Body of pancreas (tissue), 4 donors: ENCODE data around the gene SRRM5. TPM values are rescaled to one million over a fixed set of nuclear protein-coding genes. Genes with fewer than 3 reads are reported as not detected.

ENCODE experiments used
- ATAC-seq: fragments of 150-250 bp; one replicate; pipeline ENCODE4 v1.9.1; 2016
- DNase-seq, 4 donors: peaks; one replicate each; pipeline ENCODE4 v3.0.0-alpha.2; 2019
- H3K27ac ChIP-seq, 4 donors: fragments of 200-600 bp; sonication (generic); 1 replicate in 3 of 4; 2 replicates in 1 of 4; pipeline versions ENCODE4 v1.5.1 to v1.6.1; 2016 to 2019; ENCODE audit warnings: mild to moderate bottlenecking in 1 of 4, mixed read lengths in 1 of 4, moderate library complexity in 1 of 4
- H3K27me3 ChIP-seq, 2 donors: fragments of 200-600 bp; sonication (generic); one replicate each; pipeline ENCODE4 v1.6.0; 2016; ENCODE audit warnings: mild to moderate bottlenecking in 1 of 2
- H3K36me3 ChIP-seq, 2 donors: fragments of 200-600 bp; sonication (generic); replicated peaks in 1 of 2; 2 replicates each; pipeline ENCODE4 v1.5.1; 2016; ENCODE audit warnings: low read depth in 2 of 2; ENCODE audit not compliant: insufficient read depth in 1 of 2
- H3K4me1 ChIP-seq: fragments of 200-600 bp; sonication (generic); one replicate; pipeline ENCODE4 v1.6.0; 2016
- H3K4me3 ChIP-seq, 2 donors: fragments of 200-600 bp; sonication (generic); 1 replicate in 1 of 2; 2 replicates in 1 of 2; pipeline ENCODE4 v1.5.1; 2016 to 2019
- H3K9me3 ChIP-seq, 3 donors: fragments of 200-600 bp; sonication (generic); 1 replicate in 2 of 3; 2 replicates in 1 of 3; pipeline ENCODE4 v1.5.1; 2016
- POLR2A ChIP-seq, 3 donors: fragments of 450-650 bp; IDR thresholded peaks; one replicate each; pipeline ENCODE4 v1.6.1; 2016; ENCODE audit warnings: antibody characterized with exemption in 3 of 3, mild to moderate bottlenecking in 2 of 3
- WGBS, 2 donors: methylation state at CpG; one replicate each; pipeline ENCODE4 v1.1.5; 2017; 5-methylcytosine and 5-hydroxymethylcytosine counted together
- intact Hi-C: fragments of 100-400 bp; cut with DNase I; formaldehyde crosslinking; loops from one replicate; pipeline ENCODE4 v1.15.1; 2023
- total RNA-seq, 2 donors: library from RNA; depleted of rRNA; stranded (reverse); fragments of >200 nt; gene quantifications; one replicate each; pipeline ENCODE4 v1.1.0, GENCODE V29; 2016
- TF ChIP-seq, protein P1 (sequence below), 7 experiments: fragments of 450-650 bp in 4 of 7; fragments of 200-600 bp in 3 of 7; sonication (generic) in 3 of 7; IDR thresholded peaks; one replicate each; pipeline ENCODE4 v1.5.1; 2016 to 2019; ENCODE audit warnings: antibody characterized with exemption in 7 of 7

SRRM5 gene
- total RNA-seq, 2 donors from 2014 or later = 0.33 to 2.1 TPM

DNA sequence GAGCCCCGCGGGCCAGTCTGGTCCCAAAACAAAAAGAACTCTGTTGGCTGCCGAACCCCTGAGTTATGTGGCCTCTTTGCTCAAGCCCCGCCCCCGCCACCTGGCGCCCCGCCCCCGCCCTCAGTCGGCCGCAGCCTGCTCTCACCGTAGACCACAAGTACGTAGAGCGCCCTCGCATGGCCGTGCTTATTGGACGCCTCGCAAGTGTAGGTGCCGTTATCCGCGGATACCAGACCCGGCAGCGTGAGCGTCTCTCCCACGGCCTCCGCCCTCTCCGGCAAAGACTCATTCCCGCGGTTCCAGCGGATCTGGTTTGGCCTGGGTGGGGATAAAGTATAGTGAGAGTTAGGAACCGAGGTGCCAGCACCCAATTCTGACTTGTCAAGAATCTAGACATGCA is 13.0 kb downstream of the SRRM5 start:
- peak; percentile 46 for ATAC-seq
- H3K36me3 ChIP-seq = no peaks in the 10 kb centered on the region
- peak; percentile 34 to 78 (median 64) for DNase-seq
- H3K9me3 ChIP-seq = no peaks in the 10 kb centered on the region
- intact Hi-C loops = no loop called here
- 30 to 72% methylated on average over 10 to 30 of the region's 30 CpGs for WGBS, 2 donors
- H3K4me1 ChIP-seq = peaks cover 6% of the 10 kb centered on the region
- TF ChIP-seq POLR2A (IDR thresholded peaks at IDR 0.05) = no peak
- TF ChIP-seq, protein P1, sequence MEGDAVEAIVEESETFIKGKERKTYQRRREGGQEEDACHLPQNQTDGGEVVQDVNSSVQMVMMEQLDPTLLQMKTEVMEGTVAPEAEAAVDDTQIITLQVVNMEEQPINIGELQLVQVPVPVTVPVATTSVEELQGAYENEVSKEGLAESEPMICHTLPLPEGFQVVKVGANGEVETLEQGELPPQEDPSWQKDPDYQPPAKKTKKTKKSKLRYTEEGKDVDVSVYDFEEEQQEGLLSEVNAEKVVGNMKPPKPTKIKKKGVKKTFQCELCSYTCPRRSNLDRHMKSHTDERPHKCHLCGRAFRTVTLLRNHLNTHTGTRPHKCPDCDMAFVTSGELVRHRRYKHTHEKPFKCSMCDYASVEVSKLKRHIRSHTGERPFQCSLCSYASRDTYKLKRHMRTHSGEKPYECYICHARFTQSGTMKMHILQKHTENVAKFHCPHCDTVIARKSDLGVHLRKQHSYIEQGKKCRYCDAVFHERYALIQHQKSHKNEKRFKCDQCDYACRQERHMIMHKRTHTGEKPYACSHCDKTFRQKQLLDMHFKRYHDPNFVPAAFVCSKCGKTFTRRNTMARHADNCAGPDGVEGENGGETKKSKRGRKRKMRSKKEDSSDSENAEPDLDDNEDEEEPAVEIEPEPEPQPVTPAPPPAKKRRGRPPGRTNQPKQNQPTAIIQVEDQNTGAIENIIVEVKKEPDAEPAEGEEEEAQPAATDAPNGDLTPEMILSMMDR (IDR thresholded peaks at IDR 0.05) = peak in 1 of 7 experiments; percentile 21
- H3K27me3 ChIP-seq = no peaks in the 10 kb centered on the region
- H3K4me3 ChIP-seq = no peak overlapping the region
- H3K27ac ChIP-seq = no peak overlapping the region

DNA sequence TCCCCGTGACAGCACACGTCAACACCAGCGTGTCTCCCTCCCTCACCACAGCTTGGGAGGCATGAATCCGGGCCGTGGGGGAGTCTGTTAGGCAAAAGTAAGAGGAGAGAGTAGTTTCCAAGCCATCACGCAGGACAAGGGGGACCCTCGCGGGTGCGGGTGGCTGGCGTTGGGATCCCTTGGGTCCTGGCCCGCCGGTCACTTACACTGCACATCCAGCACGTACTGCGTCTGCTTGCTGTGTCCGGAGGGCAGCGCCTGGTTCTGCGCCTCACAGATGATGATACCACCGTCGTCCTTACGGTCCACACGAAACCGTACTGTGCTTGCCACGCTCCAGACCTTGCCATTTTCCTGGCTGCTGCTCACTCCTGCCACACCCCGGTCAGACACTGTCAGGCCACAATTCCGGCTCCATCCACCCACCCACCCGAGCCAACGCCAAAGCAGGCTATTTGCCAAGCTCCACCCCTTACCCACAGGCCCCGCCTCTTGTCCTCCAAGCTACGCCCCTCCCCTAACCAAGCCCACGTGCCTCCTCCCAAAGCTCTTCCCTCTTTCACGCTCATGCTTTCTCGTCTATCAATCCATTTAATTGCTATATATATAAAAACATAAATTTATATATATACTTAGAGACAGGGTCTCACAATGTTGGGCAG is 14.2 kb downstream of the SRRM5 start:
- no peaks in the 10 kb centered on the region for H3K27me3 ChIP-seq
- no peaks in the 10 kb centered on the region for H3K4me1 ChIP-seq
- H3K9me3 ChIP-seq = no peaks in the 10 kb centered on the region
- intact Hi-C loops = no loop called here
- 82 to 83% methylated on average over 27 to 32 of the region's 32 CpGs for WGBS, 2 donors
- H3K36me3 ChIP-seq = no peaks in the 10 kb centered on the region
- ATAC-seq (no peak), DNase-seq (peak in 1 of 4 donors; percentile 17)
- no peak overlapping the region for H3K4me3 ChIP-seq
- no peak for TF ChIP-seq POLR2A (IDR thresholded peaks at IDR 0.05)
- TF ChIP-seq, protein P1 (IDR thresholded peaks at IDR 0.05) = no peak
- H3K27ac ChIP-seq = no peak overlapping the region

DNA sequence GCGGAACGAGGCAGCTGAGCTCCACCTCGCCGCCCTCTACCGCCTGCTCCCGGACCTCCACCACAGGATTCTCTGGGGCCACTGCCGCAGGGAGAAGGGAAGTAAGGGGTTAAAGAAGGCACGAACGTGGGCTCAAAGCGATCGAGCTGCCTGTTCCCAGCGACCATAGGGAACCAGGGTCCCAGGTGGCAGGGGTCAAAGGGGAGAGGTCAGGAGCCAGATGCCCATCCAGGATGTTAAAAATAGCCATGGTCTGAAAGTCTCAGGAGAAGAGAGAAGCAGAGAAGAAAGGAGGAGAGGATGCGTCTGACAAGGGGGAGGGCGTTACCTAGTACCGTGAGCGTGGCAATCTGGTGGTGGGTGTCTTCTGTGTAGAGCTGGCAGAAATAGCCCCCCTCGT is 14.9 kb downstream of the SRRM5 start:
- WGBS, 2 donors = 63 to 67% methylated on average over 14 to 17 of the region's 17 CpGs
- DNase-seq (no peak), ATAC-seq (no peak)
- Histone ChIP-seq H3K27ac (no peak overlapping the region), H3K4me3 (no peak overlapping the region), H3K27me3 (no peaks in the 10 kb centered on the region), H3K9me3 (no peaks in the 10 kb centered on the region), H3K36me3 (no peaks in the 10 kb centered on the region), H3K4me1 (no peaks in the 10 kb centered on the region)
- no peak for TF ChIP-seq POLR2A (IDR thresholded peaks at IDR 0.05)
- TF ChIP-seq, protein P1 (IDR thresholded peaks at IDR 0.05) = no peak
- intact Hi-C loops = no loop called here

DNA sequence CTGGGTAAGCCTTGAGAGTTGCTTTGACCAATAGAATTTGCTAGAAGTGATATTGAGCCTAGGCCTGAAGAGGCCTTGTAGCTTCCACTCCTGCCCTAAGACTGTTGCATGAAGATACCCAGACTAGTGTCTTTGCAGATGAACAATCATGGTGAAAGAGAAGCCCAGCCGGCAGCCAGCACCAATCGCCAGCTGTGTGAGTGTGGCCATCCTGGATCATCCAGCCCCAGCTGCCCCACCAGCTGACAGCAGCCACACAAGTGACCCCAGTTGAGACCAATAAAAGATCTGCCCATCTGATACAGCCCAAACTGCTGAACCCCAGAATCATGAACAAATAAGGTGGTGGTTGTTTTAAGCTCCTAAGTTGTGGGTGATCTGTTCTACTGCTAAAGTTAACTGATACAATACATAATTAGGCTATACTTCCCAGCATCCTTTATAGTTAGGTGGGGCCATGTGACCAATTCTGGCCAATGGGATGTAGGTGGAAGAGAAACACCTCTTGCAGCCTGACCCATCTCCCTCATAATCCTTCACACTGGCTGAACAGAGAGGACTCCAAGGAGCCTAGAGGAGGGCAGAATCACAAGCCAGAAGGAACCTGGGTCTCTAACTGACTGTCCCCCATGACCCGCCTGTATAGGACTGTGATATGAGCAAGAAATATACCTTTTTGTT is 16.9 kb downstream of the SRRM5 start:
- Histone ChIP-seq H3K36me3 (no peaks in the 10 kb centered on the region), H3K27me3 (no peaks in the 10 kb centered on the region), H3K9me3 (no peaks in the 10 kb centered on the region), H3K4me3 (no peak overlapping the region), H3K4me1 (no peaks in the 10 kb centered on the region), H3K27ac (no peak overlapping the region)
- ATAC-seq (no peak), DNase-seq (no peak)
- intact Hi-C loops = no loop called here
- WGBS, 2 donors = 94 to 100% methylated on average over 1 to 3 of the region's 3 CpGs
- TF ChIP-seq, protein P1 (IDR thresholded peaks at IDR 0.05) = no peak
- no peak for TF ChIP-seq POLR2A (IDR thresholded peaks at IDR 0.05)
